ENCODE data around the gene PLEKHG2.

PLEKHG2 gene

DNA sequence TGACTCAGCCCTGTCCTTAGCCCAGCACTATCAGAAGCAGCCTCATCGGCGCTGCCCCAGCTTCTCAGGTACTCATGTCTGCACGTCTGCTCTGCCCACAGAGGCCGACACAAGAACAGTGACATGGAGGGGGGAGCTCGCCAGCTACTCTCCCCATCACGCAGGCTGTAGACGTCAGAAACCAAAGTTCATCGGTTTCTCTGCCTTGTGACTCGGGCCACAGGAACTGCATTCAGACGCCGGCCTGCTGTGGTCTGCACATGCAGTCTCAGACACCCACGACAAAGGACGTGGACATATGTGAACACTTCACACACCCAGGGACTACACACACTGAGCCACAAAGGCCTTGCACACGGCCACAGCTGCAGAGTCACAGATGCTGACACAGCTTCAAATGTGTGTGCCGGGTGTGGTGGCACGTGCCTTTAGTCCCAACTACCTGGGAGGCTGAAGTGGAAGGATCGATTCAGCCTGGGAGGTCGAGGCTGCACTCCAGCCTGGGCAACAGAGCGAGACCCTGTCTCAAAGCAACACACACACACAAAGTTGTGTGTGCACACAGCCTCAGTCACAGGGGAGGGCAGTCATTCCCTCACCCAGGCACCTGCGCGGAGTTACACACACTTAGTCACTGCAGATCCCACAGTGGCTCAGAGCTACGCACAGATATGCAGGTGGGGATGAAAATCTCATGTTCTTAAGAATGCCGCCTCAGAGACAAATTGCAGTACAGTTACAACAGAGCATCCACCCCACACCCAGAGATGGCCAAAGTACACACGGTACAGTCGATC, 10.7 kb upstream of the PLEKHG2 start:
- Histone ChIP-seq H3F3A (ENCODE audit: low read depth) (peaks cover 4% of the 10 kb centered on the region), H3K9me2 (replicated peaks; ENCODE audit: low read depth, low read length) (no peaks in the 10 kb centered on the region), H3K4me2 (ENCODE audit: low read depth, low read length, poor library complexity, severe bottlenecking) (peak overlapping the region; percentile 75), H3K4me1 (ENCODE audit: insufficient read depth, low read length, poor library complexity, severe bottlenecking) (peaks cover 46% of the 10 kb centered on the region), H3K79me2 (ENCODE audit: insufficient read depth, low read length) (no peaks in the 10 kb centered on the region), H3K9me3 (ENCODE audit: insufficient read depth, low read depth, low read length) (no peaks in the 10 kb centered on the region), H3K27me3 (ENCODE audit: insufficient read depth, low read length, poor library complexity, severe bottlenecking) (no peaks in the 10 kb centered on the region), H3K4me3 (ENCODE audit: low read length, poor library complexity, severe bottlenecking) (peak overlapping the region; percentile 66), H3K36me3 (ENCODE audit: insufficient read depth, low read length) (no peaks in the 10 kb centered on the region), H4K20me1 (ENCODE audit: insufficient read depth, low read length, poor library complexity, severe bottlenecking) (no peaks in the 10 kb centered on the region), H3K9ac (ENCODE audit: low read depth, low read length, poor library complexity, severe bottlenecking) (peak overlapping the region; percentile 79), H2AFZ (ENCODE audit: low read length) (peak overlapping the region; percentile 67; the same call in 1 of the 2 replicates)
- no peak for TF ChIP-seq EZH2phosphoT487 (IDR thresholded peaks at IDR 0.05; ENCODE audit: borderline replicate concordance)
- TF ChIP-seq, protein P1, sequence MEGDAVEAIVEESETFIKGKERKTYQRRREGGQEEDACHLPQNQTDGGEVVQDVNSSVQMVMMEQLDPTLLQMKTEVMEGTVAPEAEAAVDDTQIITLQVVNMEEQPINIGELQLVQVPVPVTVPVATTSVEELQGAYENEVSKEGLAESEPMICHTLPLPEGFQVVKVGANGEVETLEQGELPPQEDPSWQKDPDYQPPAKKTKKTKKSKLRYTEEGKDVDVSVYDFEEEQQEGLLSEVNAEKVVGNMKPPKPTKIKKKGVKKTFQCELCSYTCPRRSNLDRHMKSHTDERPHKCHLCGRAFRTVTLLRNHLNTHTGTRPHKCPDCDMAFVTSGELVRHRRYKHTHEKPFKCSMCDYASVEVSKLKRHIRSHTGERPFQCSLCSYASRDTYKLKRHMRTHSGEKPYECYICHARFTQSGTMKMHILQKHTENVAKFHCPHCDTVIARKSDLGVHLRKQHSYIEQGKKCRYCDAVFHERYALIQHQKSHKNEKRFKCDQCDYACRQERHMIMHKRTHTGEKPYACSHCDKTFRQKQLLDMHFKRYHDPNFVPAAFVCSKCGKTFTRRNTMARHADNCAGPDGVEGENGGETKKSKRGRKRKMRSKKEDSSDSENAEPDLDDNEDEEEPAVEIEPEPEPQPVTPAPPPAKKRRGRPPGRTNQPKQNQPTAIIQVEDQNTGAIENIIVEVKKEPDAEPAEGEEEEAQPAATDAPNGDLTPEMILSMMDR (conservative IDR thresholded peaks at IDR 0.05; ENCODE audit: low read length) = no peak

DNA sequence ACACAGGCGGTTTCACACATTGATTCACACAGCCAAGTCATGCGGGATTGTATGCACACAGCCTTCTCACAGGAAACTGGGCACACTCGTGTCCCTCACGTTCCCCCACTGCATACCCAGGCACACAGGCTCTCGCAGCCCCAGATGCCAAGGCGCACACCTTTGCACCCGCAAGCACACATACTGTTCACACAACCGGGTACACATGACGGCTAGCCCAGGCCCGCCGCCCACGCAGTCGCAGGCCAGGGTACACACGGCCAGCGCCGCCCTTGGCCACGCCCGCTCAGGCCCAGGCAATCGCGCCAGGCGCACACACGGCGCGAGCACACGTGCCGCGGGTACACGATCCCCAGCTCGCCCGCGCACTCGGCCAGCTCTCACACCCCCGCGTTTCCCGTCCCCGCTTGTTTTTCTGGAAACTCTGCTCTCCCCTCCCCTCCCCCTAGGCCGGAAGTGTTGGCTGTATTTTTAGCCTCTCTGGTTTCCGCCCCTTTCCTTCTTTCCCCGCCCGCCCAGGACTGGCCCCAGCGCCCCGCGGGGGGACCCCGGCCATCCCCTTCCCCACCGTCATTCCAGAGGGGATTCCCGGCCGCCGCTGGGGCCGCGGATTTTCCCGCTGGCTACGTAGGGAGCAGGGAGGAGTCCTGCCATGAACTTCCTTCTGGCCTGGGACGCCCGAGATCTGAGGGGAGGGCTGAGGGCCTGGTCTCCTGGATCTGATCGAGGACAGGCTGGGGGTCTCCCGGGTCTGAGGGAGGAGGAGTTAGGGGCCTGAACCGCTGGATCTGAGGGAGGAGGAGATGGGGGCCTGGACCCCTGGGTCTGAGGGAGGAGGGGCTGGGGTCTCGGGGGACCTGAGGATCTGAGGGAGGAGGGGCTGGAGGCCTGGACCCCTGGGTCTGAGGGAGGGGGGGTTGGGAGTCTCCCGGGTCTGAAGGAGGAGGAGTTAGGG, 9.8 kb upstream of the PLEKHG2 start:
- Histone ChIP-seq H3K9me2 (replicated peaks; ENCODE audit: low read depth, low read length) (no peaks in the 10 kb centered on the region), H3K9me3 (ENCODE audit: insufficient read depth, low read depth, low read length) (no peaks in the 10 kb centered on the region), H3K9ac (ENCODE audit: low read depth, low read length, poor library complexity, severe bottlenecking) (peak overlapping the region; percentile 79), H3K27me3 (ENCODE audit: insufficient read depth, low read length, poor library complexity, severe bottlenecking) (no peaks in the 10 kb centered on the region), H3K79me2 (ENCODE audit: insufficient read depth, low read length) (peaks cover 7% of the 10 kb centered on the region), H2AFZ (ENCODE audit: low read length) (peak overlapping the region; percentile 67), H3K4me1 (ENCODE audit: insufficient read depth, low read length, poor library complexity, severe bottlenecking) (peaks cover 46% of the 10 kb centered on the region), H4K20me1 (ENCODE audit: insufficient read depth, low read length, poor library complexity, severe bottlenecking) (peaks cover 9% of the 10 kb centered on the region), H3K4me2 (ENCODE audit: low read depth, low read length, poor library complexity, severe bottlenecking) (peak overlapping the region; percentile 75), H3F3A (ENCODE audit: low read depth) (peaks cover 3% of the 10 kb centered on the region), H3K4me3 (ENCODE audit: low read length, poor library complexity, severe bottlenecking) (peak overlapping the region; percentile 66), H3K36me3 (ENCODE audit: insufficient read depth, low read length) (no peaks in the 10 kb centered on the region)
- TF ChIP-seq, protein P1 (conservative IDR thresholded peaks at IDR 0.05; ENCODE audit: low read length) = no peak
- TF ChIP-seq EZH2phosphoT487 (IDR thresholded peaks at IDR 0.05; ENCODE audit: borderline replicate concordance) = no peak

DNA sequence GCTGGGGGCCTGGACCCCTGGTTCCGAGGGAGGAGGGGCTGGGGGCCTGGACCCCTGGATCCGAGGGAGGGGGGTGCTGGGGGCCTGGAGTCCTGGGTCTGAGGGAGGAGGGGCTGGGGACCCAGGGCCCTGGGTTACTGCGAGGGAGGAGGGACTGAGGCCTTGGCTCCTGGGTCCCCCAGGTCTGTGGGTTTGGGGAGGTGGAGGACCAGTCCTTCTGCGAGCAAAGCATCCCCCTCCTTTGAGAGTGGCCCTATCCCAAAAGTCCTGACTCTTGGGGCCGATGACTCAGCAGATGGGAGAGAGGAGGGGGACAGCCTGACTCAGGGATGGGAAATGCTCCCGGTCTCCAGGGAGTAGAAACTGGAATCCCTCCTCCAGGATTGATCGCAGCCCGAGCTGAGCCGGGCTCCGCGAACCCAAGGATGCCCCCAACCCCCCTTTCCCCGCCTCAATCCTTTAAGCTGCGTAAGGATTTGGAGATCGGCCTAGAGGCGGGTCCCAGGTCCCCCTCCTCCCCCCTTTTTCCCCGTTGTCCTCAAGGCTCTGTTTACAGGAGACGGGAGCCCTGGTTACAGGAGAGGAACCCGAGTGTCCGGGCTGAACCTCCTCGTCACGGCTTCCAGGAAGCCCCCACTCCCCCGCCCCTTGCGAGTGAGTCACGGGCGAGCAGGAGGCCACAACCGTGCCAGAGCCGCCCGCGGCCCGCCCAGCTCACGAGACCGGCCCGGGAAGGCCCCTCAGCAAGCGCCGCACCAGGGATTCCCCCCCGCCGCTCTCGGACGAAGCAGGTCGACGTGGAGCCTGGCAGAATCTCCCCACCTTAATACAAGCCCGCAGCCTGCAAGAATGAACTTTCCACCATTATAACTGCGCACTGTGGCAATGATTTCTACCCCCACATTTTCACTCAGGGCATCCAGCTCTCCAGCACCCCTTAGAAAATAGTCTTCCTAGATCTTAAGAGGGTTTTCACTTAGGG, 8.8 kb upstream of the PLEKHG2 start:
- peak overlapping the region; percentile 75 for H3K4me2 ChIP-seq (ENCODE audit: low read depth, low read length, poor library complexity, severe bottlenecking)
- H3K4me1 ChIP-seq (ENCODE audit: insufficient read depth, low read length, poor library complexity, severe bottlenecking) = peaks cover 42% of the 10 kb centered on the region
- H3K79me2 ChIP-seq (ENCODE audit: insufficient read depth, low read length) = peaks cover 17% of the 10 kb centered on the region
- H3K9me2 ChIP-seq (replicated peaks; ENCODE audit: low read depth, low read length) = no peaks in the 10 kb centered on the region
- H3K9ac ChIP-seq (ENCODE audit: low read depth, low read length, poor library complexity, severe bottlenecking) = peak overlapping the region; percentile 79
- peaks cover 19% of the 10 kb centered on the region for H4K20me1 ChIP-seq (ENCODE audit: insufficient read depth, low read length, poor library complexity, severe bottlenecking)
- H3K9me3 ChIP-seq (ENCODE audit: insufficient read depth, low read depth, low read length) = no peaks in the 10 kb centered on the region
- no peak overlapping the region for H2AFZ ChIP-seq (ENCODE audit: low read length)
- no peaks in the 10 kb centered on the region for H3K27me3 ChIP-seq (ENCODE audit: insufficient read depth, low read length, poor library complexity, severe bottlenecking)
- TF ChIP-seq, protein P1 (conservative IDR thresholded peaks at IDR 0.05; ENCODE audit: low read length) = no peak
- no peak for TF ChIP-seq EZH2phosphoT487 (IDR thresholded peaks at IDR 0.05; ENCODE audit: borderline replicate concordance)
- H3K4me3 ChIP-seq (ENCODE audit: low read length, poor library complexity, severe bottlenecking) = peak overlapping the region; percentile 66
- H3K36me3 ChIP-seq (ENCODE audit: insufficient read depth, low read length) = no peaks in the 10 kb centered on the region
- H3F3A ChIP-seq (ENCODE audit: low read depth) = peaks cover 3% of the 10 kb centered on the region

Measured in Loucy (cell line).